Heart right ventricle (tissue), 16 donors: ENCODE data around the gene HTT. TPM values are rescaled to one million over a fixed set of nuclear protein-coding genes. Genes with fewer than 3 reads are reported as not detected.

Experiments used
- ATAC-seq, 8 donors: fragments of 200-7000 bp; cut with Tn5 transposase; one replicate each; pipeline ENCODE4 v1.9.1; 2020; ENCODE audit warnings: mild to moderate bottlenecking in 8 of 8, moderate library complexity in 8 of 8, moderate number of reproducible peaks in 1 of 8
- DNase-seq, 2 donors: peaks; one replicate each; pipeline ENCODE4 v3.0.0-alpha.2; 2020
- H3K27ac ChIP-seq, 10 donors: fragments of 200-600 bp; sonication (generic) in 2 of 10; one replicate each; pipeline versions ENCODE4 v1.5.0 to v1.8.0; 2020 to 2022; ENCODE audit warnings: mild to moderate bottlenecking in 3 of 10
- H3K27me3 ChIP-seq, 7 donors: fragments of 200-600 bp; one replicate each; pipeline ENCODE4 v1.8.0; 2021 to 2022; ENCODE audit warnings: mild to moderate bottlenecking in 2 of 7
- H3K36me3 ChIP-seq, 9 donors: fragments of 200-600 bp; sonication (generic) in 1 of 9; one replicate each; pipeline versions ENCODE4 v1.5.0 to v1.8.0; 2020 to 2022; ENCODE audit warnings: mild to moderate bottlenecking in 2 of 9
- H3K4me1 ChIP-seq, 9 donors: fragments of 200-600 bp; sonication (generic) in 1 of 9; one replicate each; pipeline versions ENCODE4 v1.5.0 to v1.8.0; 2020 to 2022; ENCODE audit warnings: mild to moderate bottlenecking in 4 of 9
- H3K4me3 ChIP-seq, 10 donors: fragments of 200-600 bp; sonication (generic) in 2 of 10; one replicate each; pipeline versions ENCODE4 v1.5.0 to v1.8.0; 2020 to 2022; ENCODE audit warnings: mild to moderate bottlenecking in 7 of 10, moderate library complexity in 2 of 10
- H3K9me3 ChIP-seq, 11 donors: fragments of 200-600 bp in 10 of 11; sonication (generic) in 2 of 11; one replicate each; pipeline versions ENCODE4 v1.5.0 to v1.8.0; 2013 to 2022; ENCODE audit warnings: mild to moderate bottlenecking in 2 of 11, control low read depth in 1 of 11, moderate library complexity in 1 of 11
- CTCF ChIP-seq, 9 donors: fragments of 200-600 bp; sonication (generic) in 2 of 9; IDR thresholded peaks; one replicate each; pipeline versions ENCODE4 v1.5.0 to v1.8.0; 2021 to 2022; ENCODE audit warnings: antibody characterized with exemption in 9 of 9, mild to moderate bottlenecking in 5 of 9, moderate library complexity in 1 of 9
- WGBS, 2 donors: extraction: QIAGEN DNeasy Blood & Tissue Kit; methylation state at CpG; one replicate each; pipeline ENCODE4 v1.1.7; 2013; ENCODE audit warnings: inconsistent platforms in 1 of 2; 5-methylcytosine and 5-hydroxymethylcytosine counted together
- intact Hi-C, 10 donors: fragments of 100-400 bp; cut with DNase I; formaldehyde crosslinking; loops; one replicate each; pipeline versions ENCODE4 v1.11.1 to v1.14.2; 2022
- polyA plus RNA-seq, 2 donors: library from polyadenylated mRNA; stranded (reverse); fragments of 200-250 nt; gene quantifications; one replicate each; pipeline ENCODE4 v1.2.3, GENCODE V29; 2013
- total RNA-seq, 10 donors: library from RNA; stranded (reverse); fragmentation: NEBNext Ultra II Directional in 3 of 10; extraction: Animal tissue kit (Norgen Biotek cat#: 25700) in 3 of 10; gene quantifications; one replicate each; pipeline versions ENCODE4 v1.2.1 to v1.2.4, GENCODE V29; 2021 to 2023
- donor health status: Arrhythmogenic right ventricular cardiomyopathy.
- donor health status: ischemic (EF 13 %, LVEDD 7.1; RV severe dilation, severe dysfunction).
- donor health status: healthy with polysubstance abuse.
- donor health status: DM: no; HTN: yes; CAD: no.
- donor health status: DM: no; HTN: no; CAD: no.
- donor health status: ischemic (EF 25% LVEDD 6.9; RV normal size, moderate dysfunction).
- donor health status: ischemic (EF 25% LVEDD 5.7; RV mildly dilated, moderate dysfunction).
- donor health status: healthy.
- donor health status: DM: yes; HTN: yes; CAD: no.
- donor health status: Ischemic cardiomyopathy.
- donor health status: ischemic (EF 35%, LVEDD 5.7; RV mildly dilated, moderate dysfunction).
- donor health status: nonischemic (EF 11% LVEDD 7.7; RV severe dilation, severe dysfunction).
- donor health status: DM: yes; HTN: yes; CAD: no.
- donor health status: PGD.
- donor health status: ischemic (EF 29% LVEDD 5.4; RV normal size, mild dysfunction).
- donor health status: nonischemic (EF 23%, LVEDD 6.1; RV moderate dilation, normal function).

HTT gene
- total and polyA plus RNA-seq, 12 donors, result 6.3 to 34.0 (median 24.1) TPM

- 74 to 79% methylated on average over 8 of the region's 8 CpGs for WGBS, 2 donors
- Histone ChIP-seq H3K4me1 (peaks cover 0 to 40% (median 6%) of the 10 kb centered on the region in 9 donors), H3K4me3 (no peak overlapping the region), H3K27ac (peak overlapping the region in 5 of 10 donors; percentile 10 to 77 (median 20)), H3K27me3 (no peaks in the 10 kb centered on the region), H3K36me3 (peaks cover 0 to 82% (median 21%) of the 10 kb centered on the region in 9 donors), H3K9me3 (no peaks in the 10 kb centered on the region)
- ATAC-seq, result peak in 5 of 8 donors; percentile 6 to 67 (median 31)
- intact Hi-C loops, result no loop called here
- DNase-seq, result no peak
- TF ChIP-seq CTCF (IDR thresholded peaks at IDR 0.05), result no peak
Observed at GRCh38 chr4:3203971-3204431, 129.5 kb downstream of the HTT start.

- intact Hi-C loops, result no loop called here
Observed at GRCh38 chr4:3205995-3206394, 131.5 kb downstream of the HTT start.

GRCh38 chr4:3206439-3207100 is 132.1 kb downstream of the HTT start:
- Histone ChIP-seq H3K27ac (no peak overlapping the region), H3K4me1 (peaks cover 0 to 32% (median 6%) of the 10 kb centered on the region in 9 donors), H3K27me3 (no peaks in the 10 kb centered on the region), H3K36me3 (peaks cover 0 to 84% (median 27%) of the 10 kb centered on the region in 9 donors), H3K4me3 (no peak overlapping the region), H3K9me3 (no peaks in the 10 kb centered on the region)
- DNase-seq, result no peak
- 94 to 97% methylated on average over 18 of the region's 18 CpGs for WGBS, 2 donors
- no peak for TF ChIP-seq CTCF (IDR thresholded peaks at IDR 0.05)
- no peak for ATAC-seq
- intact Hi-C loops, result no loop called here

More at GRCh38 chr4:3205995-3206394, 131.5 kb downstream of the HTT start:
- peaks cover 0 to 82% (median 27%) of the 10 kb centered on the region in 9 donors for H3K36me3 ChIP-seq
- ATAC-seq (no peak), DNase-seq (no peak)
- no peak for TF ChIP-seq CTCF (IDR thresholded peaks at IDR 0.05)
- H3K4me1 ChIP-seq, result peaks cover 0 to 38% (median 6%) of the 10 kb centered on the region in 9 donors
- no peaks in the 10 kb centered on the region for H3K9me3 ChIP-seq
- 94 to 95% methylated on average over 11 of the region's 11 CpGs for WGBS, 2 donors
- no peak overlapping the region for H3K27ac ChIP-seq
- H3K27me3 ChIP-seq, result no peaks in the 10 kb centered on the region
- no peak overlapping the region for H3K4me3 ChIP-seq

- no peak for TF ChIP-seq CTCF (IDR thresholded peaks at IDR 0.05)
- Histone ChIP-seq H3K4me3 (no peak overlapping the region), H3K9me3 (no peaks in the 10 kb centered on the region), H3K27me3 (no peaks in the 10 kb centered on the region), H3K36me3 (peaks cover 4 to 87% (median 35%) of the 10 kb centered on the region in 9 donors), H3K4me1 (peaks cover 0 to 22% (median 6%) of the 10 kb centered on the region in 9 donors), H3K27ac (no peak overlapping the region)
- no peak for ATAC-seq
- DNase-seq, result no peak
- intact Hi-C loops, result no loop called here
- WGBS, 2 donors, result 76 to 90% methylated on average over 5 of the region's 5 CpGs
Observed at GRCh38 chr4:3207531-3208037, 133.1 kb downstream of the HTT start.
